Inflammatory macrophage treated with lipopolysaccharide for 1 hour (primary cell): ENCODE results near the gene SPATA4.

Experiments
- DNase-seq, 2 donors: peaks; one replicate each; pipeline ENCODE4 v3.0.0-alpha.2; 2020 to 2022

SPATA4 gene

DNA sequence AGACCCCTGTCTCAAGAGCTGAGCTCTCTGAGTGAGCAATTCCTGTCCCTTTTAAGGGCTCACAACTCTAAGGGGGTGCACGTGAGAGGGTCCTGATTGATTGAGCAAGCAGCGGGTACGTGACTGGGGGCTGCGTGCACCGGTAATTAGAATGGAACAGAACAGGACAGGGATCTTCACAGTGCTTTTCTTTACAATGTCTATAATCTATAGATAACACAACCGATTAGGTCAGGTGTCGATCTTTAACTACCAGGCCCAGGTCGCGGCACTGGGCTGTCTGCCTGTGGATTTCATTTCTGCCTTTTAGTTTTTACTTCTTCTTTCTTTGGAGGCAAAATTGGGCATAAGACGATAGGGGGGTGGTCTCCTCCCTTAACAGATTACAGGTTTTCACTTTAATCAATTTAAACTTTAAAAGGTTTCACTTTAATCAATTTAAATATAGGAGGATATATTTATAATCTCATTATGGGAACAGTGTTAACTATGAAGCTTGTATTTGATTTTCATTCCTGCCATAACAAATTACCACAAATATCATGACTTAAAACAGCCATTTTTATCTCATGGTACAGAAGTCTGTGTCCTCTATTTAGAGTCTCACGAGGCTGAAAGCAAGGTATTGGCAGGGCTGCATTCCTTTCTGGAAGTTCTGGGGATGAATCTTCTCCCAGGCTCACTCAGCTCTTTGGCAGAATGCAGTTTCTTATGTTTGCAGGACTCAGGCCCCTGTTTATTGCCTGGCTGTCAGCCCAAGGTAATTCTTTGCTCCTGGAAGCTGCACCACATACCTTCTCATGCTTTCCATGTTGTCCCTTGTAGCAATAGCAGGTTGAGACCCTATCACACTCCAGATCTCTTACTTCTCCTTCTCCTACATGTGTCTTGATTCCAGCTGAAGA lies 5.2 kb downstream of the SPATA4 start:
- no peak for DNase-seq

DNA sequence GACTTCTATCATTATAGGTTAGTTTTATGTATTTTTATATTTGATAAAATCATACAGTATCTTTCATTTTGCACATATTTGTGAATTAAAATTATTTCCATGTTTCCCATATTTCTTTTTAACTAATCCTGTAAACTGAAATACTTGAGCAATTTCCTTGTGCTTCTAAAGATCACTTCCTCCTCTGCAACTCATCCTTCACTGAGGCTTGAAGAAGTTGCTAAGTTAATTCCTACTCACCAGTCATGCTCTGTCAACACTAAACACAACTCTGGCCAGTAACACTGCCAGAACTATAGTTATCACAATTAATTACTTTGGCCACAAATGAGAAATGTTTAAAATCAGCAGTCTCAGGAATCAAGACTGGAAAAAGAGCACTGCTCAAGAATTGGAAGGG lies 6.7 kb downstream of the SPATA4 start:
- peak; percentile 13 to 23 for DNase-seq

DNA sequence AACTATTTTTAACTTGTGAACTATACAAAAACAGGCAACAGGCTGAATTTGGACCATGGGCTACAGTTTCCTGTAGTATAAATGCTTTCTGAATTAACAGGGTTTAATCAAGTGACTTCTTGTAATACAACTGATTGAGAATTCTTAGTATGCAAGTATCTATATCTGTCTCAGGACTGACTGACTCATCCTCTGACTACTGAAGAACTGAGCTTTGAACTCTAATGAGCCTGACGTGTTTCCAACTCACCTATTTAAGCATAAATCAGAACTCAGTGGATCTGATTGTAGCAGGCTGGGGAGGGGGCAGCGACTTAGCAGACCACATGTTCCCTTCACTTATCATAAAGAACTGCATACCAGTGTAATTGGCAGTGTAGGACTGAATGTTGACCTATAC lies 7.8 kb downstream of the SPATA4 start:
- no peak for DNase-seq

- DNase-seq: no peak
Measured at GRCh38 chr4:176186671-176187395, 8.6 kb downstream of the SPATA4 start.

DNA sequence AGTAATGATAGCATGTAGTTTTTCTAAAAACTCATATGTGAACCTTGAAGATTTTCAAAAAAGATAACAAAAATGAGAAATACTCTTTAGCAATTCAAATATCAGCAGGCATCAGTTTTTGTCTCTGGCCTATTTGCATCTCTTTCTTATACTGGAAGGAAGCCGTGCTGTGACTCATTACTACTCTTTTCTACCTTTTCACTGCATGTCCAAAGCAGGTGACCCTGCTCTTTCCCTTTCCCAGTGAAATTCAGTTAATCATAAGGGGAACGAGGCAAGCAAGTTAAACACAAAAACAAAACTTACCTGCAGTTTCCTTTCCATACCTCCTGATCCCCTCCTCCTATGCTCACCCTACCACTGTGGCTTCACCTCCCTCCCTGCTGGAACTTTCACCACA lies 9.3 kb downstream of the SPATA4 start:
- no peak for DNase-seq

DNA sequence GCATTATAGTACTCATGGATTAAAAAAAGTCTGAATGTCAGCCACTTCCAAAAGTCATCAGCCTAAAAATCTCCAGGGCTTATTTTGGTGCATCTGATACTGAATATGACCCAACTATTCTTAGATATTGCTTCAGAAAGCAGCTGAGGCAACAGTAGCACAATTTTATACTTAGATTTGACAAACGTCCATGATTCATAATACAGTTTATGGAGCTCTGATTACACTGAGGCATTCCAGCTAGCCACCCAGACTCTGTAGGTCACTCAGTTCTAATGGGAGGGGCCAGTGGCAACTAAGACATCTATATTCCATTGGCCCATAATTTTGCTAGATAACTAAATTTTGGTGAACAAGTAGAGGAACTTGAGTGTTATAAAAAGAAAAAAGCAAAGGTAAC lies 10.3 kb downstream of the SPATA4 start:
- DNase-seq: no peak

DNA sequence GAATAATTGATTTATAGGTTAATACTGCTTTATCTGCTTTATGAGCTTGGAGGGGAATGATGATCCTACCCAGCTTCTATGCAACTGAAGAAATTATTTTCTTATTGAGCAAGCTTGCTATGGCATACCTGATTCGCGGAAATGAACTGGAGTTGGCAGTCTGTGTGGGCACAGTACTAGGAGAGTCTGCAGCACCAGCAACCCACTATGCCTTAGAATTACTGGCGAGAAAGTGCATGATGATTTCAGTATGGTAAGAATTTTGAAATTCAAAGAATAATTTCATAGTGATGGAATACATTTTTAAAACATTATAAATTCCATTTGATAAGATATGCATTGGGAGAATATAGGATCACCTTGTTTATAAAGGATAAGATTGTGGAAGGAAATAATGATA lies 32.3 kb downstream of the SPATA4 start:
- no peak for DNase-seq

DNA sequence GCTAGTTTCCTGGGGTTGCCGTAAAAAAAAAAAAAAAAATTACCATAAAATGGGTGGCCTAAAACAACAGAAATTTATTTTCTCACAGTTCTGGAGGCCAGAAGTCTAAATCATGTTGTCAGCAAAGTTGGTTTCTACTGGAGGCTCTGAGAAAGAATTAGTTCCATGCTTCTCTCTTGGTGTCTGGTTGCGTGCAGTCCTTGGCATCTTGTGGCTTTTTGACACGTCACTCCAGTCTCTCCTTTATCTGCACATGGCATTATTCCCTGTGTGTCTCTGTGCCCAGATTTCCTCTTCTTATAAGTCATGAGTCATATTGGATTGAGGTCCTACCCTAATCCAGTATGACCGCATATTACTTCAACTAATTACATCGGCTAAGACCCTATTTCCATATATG lies 38.7 kb downstream of the SPATA4 start:
- DNase-seq: no peak

- no peak for DNase-seq
Measured at GRCh38 chr4:176153124-176153523, 42.3 kb downstream of the SPATA4 start.

- DNase-seq: no peak
Measured at GRCh38 chr4:176150704-176151103, 44.7 kb downstream of the SPATA4 start.

DNA sequence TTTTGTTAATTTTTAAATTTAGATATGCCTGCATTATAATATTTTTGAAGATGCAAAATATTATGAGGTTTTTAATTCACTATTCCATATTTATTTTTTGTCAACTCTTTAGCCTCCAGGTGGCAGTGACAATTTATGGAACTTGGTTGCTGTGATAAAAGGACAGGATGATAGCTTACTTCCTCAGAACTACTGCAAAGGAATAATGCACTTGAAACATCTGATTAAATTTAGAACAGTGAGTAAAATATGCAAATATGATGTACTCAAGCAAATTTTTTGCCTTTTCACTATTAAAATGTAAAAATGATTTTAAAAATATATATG lies 45.1 kb downstream of the SPATA4 start:
- peak; percentile 7 to 20 for DNase-seq

GRCh38 chr4:176149680-176150355 lies 45.6 kb downstream of the SPATA4 start:
- DNase-seq: no peak

DNA sequence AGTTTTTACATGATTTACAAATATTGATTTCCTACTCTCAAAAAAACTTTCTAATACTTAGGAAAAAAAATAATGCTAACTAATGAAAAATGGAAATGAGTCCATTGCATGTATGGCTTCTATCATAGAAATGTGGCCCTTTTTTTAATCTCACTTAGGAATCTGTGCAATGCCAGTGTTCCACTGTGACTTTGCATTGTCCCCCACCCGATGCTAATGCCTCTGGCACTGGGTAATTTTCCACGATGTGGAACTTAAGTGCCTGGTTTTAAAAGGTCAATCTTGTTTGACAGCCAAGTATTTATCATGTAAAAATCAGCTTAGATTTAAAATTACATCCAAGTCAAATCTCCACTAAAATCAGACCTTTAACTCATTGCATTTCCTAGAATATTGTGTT lies 53.1 kb downstream of the SPATA4 start:
- DNase-seq: no peak

GRCh38 chr4:176139518-176139917 lies 55.9 kb downstream of the SPATA4 start:
- no peak for DNase-seq

GRCh38 chr4:176137631-176138030 lies 57.8 kb downstream of the SPATA4 start:
- no peak for DNase-seq

GRCh38 chr4:176134670-176135069 lies 60.7 kb downstream of the SPATA4 start:
- DNase-seq: no peak
